Body of pancreas (tissue), 4 donors: ENCODE data around the gene KRT35. TPM values are rescaled to one million over a fixed set of nuclear protein-coding genes. Genes with fewer than 3 reads are reported as not detected.

Experiments
- ATAC-seq: fragments of 150-250 bp; one replicate; pipeline ENCODE4 v1.9.1; 2016
- DNase-seq, 4 donors: peaks; one replicate each; pipeline ENCODE4 v3.0.0-alpha.2; 2019
- H3K27ac ChIP-seq, 4 donors: fragments of 200-600 bp; sonication (generic); 1 replicate in 3 of 4; 2 replicates in 1 of 4; pipeline versions ENCODE4 v1.5.1 to v1.6.1; 2016 to 2019; ENCODE audit warnings: mild to moderate bottlenecking in 1 of 4, mixed read lengths in 1 of 4, moderate library complexity in 1 of 4
- H3K27me3 ChIP-seq, 2 donors: fragments of 200-600 bp; sonication (generic); one replicate each; pipeline ENCODE4 v1.6.0; 2016; ENCODE audit warnings: mild to moderate bottlenecking in 1 of 2
- H3K36me3 ChIP-seq, 2 donors: fragments of 200-600 bp; sonication (generic); replicated peaks in 1 of 2; 2 replicates each; pipeline ENCODE4 v1.5.1; 2016; ENCODE audit warnings: low read depth in 2 of 2; ENCODE audit not compliant: insufficient read depth in 1 of 2
- H3K4me1 ChIP-seq: fragments of 200-600 bp; sonication (generic); one replicate; pipeline ENCODE4 v1.6.0; 2016
- H3K4me3 ChIP-seq, 2 donors: fragments of 200-600 bp; sonication (generic); 1 replicate in 1 of 2; 2 replicates in 1 of 2; pipeline ENCODE4 v1.5.1; 2016 to 2019
- H3K9me3 ChIP-seq, 3 donors: fragments of 200-600 bp; sonication (generic); 1 replicate in 2 of 3; 2 replicates in 1 of 3; pipeline ENCODE4 v1.5.1; 2016
- CTCF ChIP-seq, 7 experiments: fragments of 450-650 bp in 4 of 7; fragments of 200-600 bp in 3 of 7; sonication (generic) in 3 of 7; IDR thresholded peaks; one replicate each; pipeline ENCODE4 v1.5.1; 2016 to 2019; ENCODE audit warnings: antibody characterized with exemption in 7 of 7
- POLR2A ChIP-seq, 3 donors: fragments of 450-650 bp; IDR thresholded peaks; one replicate each; pipeline ENCODE4 v1.6.1; 2016; ENCODE audit warnings: antibody characterized with exemption in 3 of 3, mild to moderate bottlenecking in 2 of 3
- WGBS, 2 donors: methylation state at CpG; one replicate each; pipeline ENCODE4 v1.1.5; 2017; 5-methylcytosine and 5-hydroxymethylcytosine counted together
- intact Hi-C: fragments of 100-400 bp; cut with DNase I; formaldehyde crosslinking; loops from one replicate; pipeline ENCODE4 v1.15.1; 2023
- total RNA-seq, 2 donors: library from RNA; depleted of rRNA; stranded (reverse); fragments of >200 nt; gene quantifications; one replicate each; pipeline ENCODE4 v1.1.0, GENCODE V29; 2016

The KRT35 gene
- total RNA-seq, 2 donors from 2014 or later: not detected

DNA sequence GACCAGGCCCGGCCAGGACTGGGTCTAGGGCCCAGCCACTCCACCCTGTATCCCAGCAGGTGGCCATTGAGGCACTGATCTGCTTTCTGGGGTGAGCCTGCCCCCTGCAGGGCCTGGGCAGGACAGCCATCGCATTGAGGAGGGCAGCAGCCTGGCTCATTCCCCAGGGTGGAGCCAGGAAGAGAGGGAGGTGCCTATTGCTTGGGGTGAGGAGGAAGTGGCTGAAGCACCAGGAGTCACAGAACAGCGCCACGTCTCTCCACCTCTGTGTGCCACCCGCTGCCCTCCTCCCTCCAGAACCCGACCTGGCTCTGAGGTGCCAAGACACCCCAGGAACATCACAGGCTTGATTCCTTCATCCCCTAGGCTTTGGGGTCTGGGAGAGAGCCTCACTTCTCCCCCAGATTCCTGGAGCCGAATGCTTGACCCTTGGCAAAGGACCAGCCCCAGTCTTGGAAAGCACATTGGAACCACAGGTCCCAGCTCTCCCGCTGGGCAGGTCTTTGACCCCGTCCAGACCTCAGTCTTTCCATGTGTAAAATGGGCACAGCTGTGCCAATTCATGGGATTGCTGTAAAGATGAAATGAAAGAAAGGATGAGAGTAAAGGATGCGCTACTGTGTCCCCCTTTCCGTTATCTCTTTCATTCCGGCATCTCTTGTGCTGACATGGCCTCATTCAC lies 16.0 kb upstream of the KRT35 start:
- intact Hi-C loops: no loop called here
- DNase-seq (peak; percentile 53 to 83 (median 60)), ATAC-seq (peak; percentile 89)
- WGBS, 2 donors: 39 to 73% methylated on average over 6 to 12 of the region's 12 CpGs
- Histone ChIP-seq H3K4me1 (no peaks in the 10 kb centered on the region), H3K4me3 (no peak overlapping the region), H3K9me3 (no peaks in the 10 kb centered on the region), H3K27me3 (no peaks in the 10 kb centered on the region), H3K27ac (no peak overlapping the region), H3K36me3 (no peaks in the 10 kb centered on the region)
- TF ChIP-seq CTCF (IDR thresholded peaks at IDR 0.05) (peak; percentile 10 to 81 (median 47)), POLR2A (IDR thresholded peaks at IDR 0.05) (peak in 2 of 3 donors; percentile 26 to 42)

DNA sequence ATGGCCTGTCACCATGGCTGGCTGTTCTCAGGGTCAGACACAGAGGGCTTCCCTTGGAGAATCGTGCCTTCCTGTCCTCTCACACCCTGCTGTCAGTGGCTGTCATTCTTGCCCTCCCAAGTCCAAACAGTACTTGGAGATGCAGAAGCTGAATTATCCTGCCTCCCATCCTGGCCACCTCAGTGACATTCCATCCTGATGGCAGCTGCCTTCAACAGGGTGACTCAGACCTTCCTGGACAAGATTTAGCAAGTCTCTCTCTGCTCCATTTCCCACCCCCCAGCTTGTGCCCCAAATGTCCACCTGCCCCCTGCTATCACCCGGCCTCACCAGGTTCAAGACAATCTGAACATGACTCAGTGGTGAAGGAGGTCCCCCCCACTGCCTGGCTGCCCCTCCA lies 13.6 kb upstream of the KRT35 start:
- H3K27ac ChIP-seq: no peak overlapping the region
- TF ChIP-seq CTCF (IDR thresholded peaks at IDR 0.05) (no peak), POLR2A (IDR thresholded peaks at IDR 0.05) (no peak)
- no peaks in the 10 kb centered on the region for H3K27me3 ChIP-seq
- DNase-seq: no peak
- no peaks in the 10 kb centered on the region for H3K4me1 ChIP-seq
- no peaks in the 10 kb centered on the region for H3K9me3 ChIP-seq
- H3K4me3 ChIP-seq: no peak overlapping the region
- H3K36me3 ChIP-seq: no peaks in the 10 kb centered on the region
- intact Hi-C loops: no loop called here
- ATAC-seq: no peak
- WGBS, 2 donors: 57% methylated on average over 2 of the region's 2 CpGs

DNA sequence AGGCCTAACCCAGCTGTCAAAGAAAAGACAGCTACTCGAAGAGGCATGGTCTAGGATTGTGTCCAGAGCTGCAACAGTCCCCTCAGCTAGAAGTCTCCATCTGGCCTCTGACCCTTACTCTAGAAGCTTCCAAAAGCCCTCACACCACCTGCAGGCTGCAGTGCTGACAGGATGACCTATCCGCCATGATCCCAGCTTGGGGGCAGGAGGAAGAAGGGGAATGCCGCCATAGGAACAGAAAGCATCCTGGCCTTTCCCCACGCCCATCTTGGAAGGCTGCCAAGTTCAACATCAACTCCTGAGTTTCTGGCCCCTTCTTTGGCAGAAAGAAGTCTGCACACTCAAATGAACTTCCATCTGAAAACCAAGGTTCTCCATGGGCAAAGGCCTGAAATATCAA lies 11.8 kb upstream of the KRT35 start:
- H3K27me3 ChIP-seq: no peaks in the 10 kb centered on the region
- H3K27ac ChIP-seq: no peak overlapping the region
- H3K4me1 ChIP-seq: no peaks in the 10 kb centered on the region
- 26 to 44% methylated on average over 3 to 4 of the region's 4 CpGs for WGBS, 2 donors
- ATAC-seq: no peak
- no peak overlapping the region for H3K4me3 ChIP-seq
- TF ChIP-seq CTCF (IDR thresholded peaks at IDR 0.05) (no peak), POLR2A (IDR thresholded peaks at IDR 0.05) (no peak)
- H3K36me3 ChIP-seq: no peaks in the 10 kb centered on the region
- no peak for DNase-seq
- intact Hi-C loops: no loop called here
- H3K9me3 ChIP-seq: no peaks in the 10 kb centered on the region

GRCh38 chr17:41492351-41492750 lies 11.4 kb upstream of the KRT35 start:
- Histone ChIP-seq H3K4me3 (no peak overlapping the region), H3K36me3 (no peaks in the 10 kb centered on the region), H3K4me1 (no peaks in the 10 kb centered on the region), H3K27me3 (no peaks in the 10 kb centered on the region), H3K9me3 (no peaks in the 10 kb centered on the region), H3K27ac (no peak overlapping the region)
- intact Hi-C loops: no loop called here
- ATAC-seq: no peak
- TF ChIP-seq CTCF (IDR thresholded peaks at IDR 0.05) (no peak), POLR2A (IDR thresholded peaks at IDR 0.05) (no peak)
- WGBS, 2 donors: 44 to 54% methylated on average over 5 to 6 of the region's 6 CpGs
- peak in 1 of 4 donors; percentile 54 for DNase-seq

DNA sequence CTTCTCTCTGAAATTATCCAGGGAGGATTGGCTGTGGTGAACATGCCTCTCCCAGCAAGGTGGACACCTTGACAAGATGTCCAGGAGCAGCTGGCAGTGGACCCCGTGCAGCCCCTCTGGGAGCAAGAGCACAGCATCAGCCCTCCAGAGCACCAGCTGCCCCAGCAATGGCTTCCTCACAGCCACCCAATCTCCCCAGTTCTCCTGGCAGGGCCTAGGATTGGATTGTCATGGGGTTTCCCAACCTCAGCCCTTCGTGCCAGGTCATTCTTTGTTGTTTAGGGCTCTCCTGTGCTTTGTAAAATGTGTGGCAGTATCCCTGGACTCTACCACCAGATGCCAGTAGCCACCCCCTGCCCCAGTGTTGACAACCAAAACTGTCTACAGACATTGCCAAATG lies 10.5 kb upstream of the KRT35 start:
- DNase-seq (no peak), ATAC-seq (no peak)
- no peaks in the 10 kb centered on the region for H3K9me3 ChIP-seq
- no peaks in the 10 kb centered on the region for H3K27me3 ChIP-seq
- WGBS, 2 donors: 67 to 78% methylated on average over 2 of the region's 2 CpGs
- H3K4me3 ChIP-seq: no peak overlapping the region
- no peak for TF ChIP-seq POLR2A (IDR thresholded peaks at IDR 0.05)
- TF ChIP-seq CTCF (IDR thresholded peaks at IDR 0.05): no peak
- intact Hi-C loops: no loop called here
- H3K4me1 ChIP-seq: no peaks in the 10 kb centered on the region
- H3K27ac ChIP-seq: no peak overlapping the region
- no peaks in the 10 kb centered on the region for H3K36me3 ChIP-seq
